ENCODE data around the gene CAVIN4.
A peak's percentile ranks its signal among the peaks of the same experiment; 100 is the strongest.

Gene CAVIN4

GRCh38 chr9:100600521-100601079 lies 22.7 kb downstream of the CAVIN4 start:
- TF ChIP-seq POLR2A (IDR thresholded peaks at IDR 0.05; ENCODE audit: low read depth, low read length), result no peak
- FAIRE-seq (no peak), DNase-seq (ENCODE audit: insufficient read length, low spot score) (no peak)

GRCh38 chr9:100601216-100601615 lies 23.3 kb downstream of the CAVIN4 start:
- DNase-seq (ENCODE audit: insufficient read length, low spot score) (peak; percentile 63), FAIRE-seq (peak; percentile 86)
- no peak for TF ChIP-seq POLR2A (IDR thresholded peaks at IDR 0.05; ENCODE audit: low read depth, low read length)

GRCh38 chr9:100602342-100602801 lies 24.5 kb downstream of the CAVIN4 start:
- TF ChIP-seq POLR2A (IDR thresholded peaks at IDR 0.05; ENCODE audit: low read depth, low read length), result no peak
- FAIRE-seq (peak; percentile 96), DNase-seq (ENCODE audit: insufficient read length, low spot score) (peak; percentile 45)

- no peak for TF ChIP-seq POLR2A (IDR thresholded peaks at IDR 0.05; ENCODE audit: low read depth, low read length)
- DNase-seq (ENCODE audit: insufficient read length, low spot score) (no peak), FAIRE-seq (no peak)
Measured at GRCh38 chr9:100605405-100605804, 27.5 kb downstream of the CAVIN4 start.

- DNase-seq (ENCODE audit: insufficient read length, low spot score) (no peak), FAIRE-seq (no peak)
- no peak for TF ChIP-seq POLR2A (IDR thresholded peaks at IDR 0.05; ENCODE audit: low read depth, low read length)
Measured at GRCh38 chr9:100619194-100619593, 41.3 kb downstream of the CAVIN4 start.

GRCh38 chr9:100619665-100620064 lies 41.8 kb downstream of the CAVIN4 start:
- DNase-seq (ENCODE audit: insufficient read length, low spot score), result no peak
- FAIRE-seq, result no peak
- no peak for TF ChIP-seq POLR2A (IDR thresholded peaks at IDR 0.05; ENCODE audit: low read depth, low read length)

GRCh38 chr9:100623969-100624368 lies 46.1 kb downstream of the CAVIN4 start:
- no peak for TF ChIP-seq POLR2A (IDR thresholded peaks at IDR 0.05; ENCODE audit: low read depth, low read length)
- FAIRE-seq, result no peak
- DNase-seq (ENCODE audit: insufficient read length, low spot score), result no peak

GRCh38 chr9:100626949-100627348 lies 49.1 kb downstream of the CAVIN4 start:
- DNase-seq (ENCODE audit: insufficient read length, low spot score) (no peak), FAIRE-seq (no peak)
- no peak for TF ChIP-seq POLR2A (IDR thresholded peaks at IDR 0.05; ENCODE audit: low read depth, low read length)

- no peak for DNase-seq (ENCODE audit: insufficient read length, low spot score)
- FAIRE-seq, result no peak
- no peak for TF ChIP-seq POLR2A (IDR thresholded peaks at IDR 0.05; ENCODE audit: low read depth, low read length)
Measured at GRCh38 chr9:100637787-100638186, 59.9 kb downstream of the CAVIN4 start.
